Sigmoid colon (tissue), 4 donors: Measurements from ENCODE around the gene CRY1.

ENCODE experiments used
- CTCF ChIP-seq, 4 experiments: fragments of 450-650 bp in 3 of 4; fragments of 200-600 bp in 1 of 4; IDR thresholded peaks; one replicate each; pipeline ENCODE4 v1.5.1; 2016 to 2019; ENCODE audit warnings: antibody characterized with exemption in 4 of 4, mild to moderate bottlenecking in 3 of 4, moderate library complexity in 2 of 4
- EP300 ChIP-seq, 4 donors: sonication (generic); formaldehyde crosslinking; IDR thresholded peaks; one replicate each; pipeline ENCODE4 v1.6.1; 2017; ENCODE audit warnings: antibody characterized with exemption in 4 of 4
- POLR2A ChIP-seq, 2 donors: fragments of 450-650 bp; IDR thresholded peaks; one replicate each; pipeline ENCODE4 v1.6.1; 2016; ENCODE audit warnings: antibody characterized with exemption in 2 of 2, mild to moderate bottlenecking in 2 of 2, moderate library complexity in 2 of 2
- POLR2AphosphoS5 ChIP-seq, 4 donors: sonication (generic); formaldehyde crosslinking; IDR thresholded peaks; one replicate each; pipeline ENCODE4 v1.6.1; 2017; ENCODE audit warnings: antibody characterized with exemption in 4 of 4

GRCh38 chr12:107092669-107093416, 506 bp downstream of the CRY1 start:
- TF ChIP-seq POLR2AphosphoS5 (IDR thresholded peaks at IDR 0.05) (no peak), CTCF (IDR thresholded peaks at IDR 0.05) (no peak), POLR2A (IDR thresholded peaks at IDR 0.05) (no peak), EP300 (IDR thresholded peaks at IDR 0.05) (no peak)
